ENCODE data around the gene LYRM9. TPM values are rescaled to one million over a fixed set of nuclear protein-coding genes. Genes with fewer than 3 reads are reported as not detected.

LYRM9 gene
- total and polyA plus RNA-seq, 2 of the 8 experiments (the other 6 are each of a cell fraction or from before 2014, with no cell fraction given) = 4.3 to 5.2 TPM

- Histone ChIP-seq H3K4me3 (ENCODE audit: extremely low read depth in 1 of 4, insufficient read depth in 2 of 4, low read depth in 3 of 4, low read length in 4 of 4) (no peak overlapping the region), H2BK15ac (ENCODE audit: low read length) (no peak overlapping the region), H2BK120ac (replicated peaks; ENCODE audit: low read depth, low read length) (no peak overlapping the region), H3K27ac (ENCODE audit: low read depth, low read length) (no peak overlapping the region), H3K4me2 (ENCODE audit: insufficient read depth in 1 of 2, low read depth in 2 of 2, low read length in 2 of 2) (no peak overlapping the region), H3K36me3 (ENCODE audit: control insufficient read depth in 2 of 4, insufficient read depth in 4 of 4, low read length in 3 of 4) (no peaks in the 10 kb centered on the region), H4K5ac (ENCODE audit: insufficient read length, low read depth, low read length) (no peak overlapping the region), H3K4me1 (replicated peaks in 1 of 4; ENCODE audit: control insufficient read depth in 3 of 4, insufficient read depth in 4 of 4, low read length in 3 of 4) (peaks cover 0 to 5% (median 2%) of the 10 kb centered on the region in 4 experiments; a peak in 3 of 7 replicates), H2BK12ac (ENCODE audit: low read depth, low read length) (no peak overlapping the region), H4K91ac (replicated peaks; ENCODE audit: insufficient read length, low read length) (no peak overlapping the region), H3K18ac (ENCODE audit: extremely low read depth, low read length) (no peak overlapping the region), H2AK5ac (ENCODE audit: low read depth, low read length) (no peak overlapping the region), H3K56ac (replicated peaks; ENCODE audit: insufficient read length, low read depth, low read length) (no peak overlapping the region), H3K9me3 (ENCODE audit: insufficient read depth in 2 of 2, low read depth in 1 of 2, low read length in 1 of 2) (no peaks in the 10 kb centered on the region), H2BK5ac (ENCODE audit: low read depth, low read length) (no peak overlapping the region), H3K79me1 (ENCODE audit: low read depth, low read length) (no peaks in the 10 kb centered on the region), H2BK20ac (ENCODE audit: low read length) (no peak overlapping the region), H4K8ac (ENCODE audit: extremely low read depth, insufficient read depth, low read length) (no peak overlapping the region), H3K23ac (ENCODE audit: insufficient read length) (no peak overlapping the region), H3K14ac (ENCODE audit: insufficient read length) (no peak overlapping the region), H2AFZ (ENCODE audit: low read length) (no peak overlapping the region), H3K23me2 (ENCODE audit: low read depth, low read length) (no peaks in the 10 kb centered on the region; the same call in 1 of the 2 replicates), H3K27me3 (replicated peaks in 1 of 4; ENCODE audit: control insufficient read depth in 3 of 4, extremely low read depth in 1 of 4, insufficient read depth in 3 of 4, low read length in 3 of 4) (peaks cover 3 to 19% (median 12%) of the 10 kb centered on the region in 4 experiments), H4K20me1 (replicated peaks in 1 of 2; ENCODE audit: control insufficient read depth in 1 of 2, insufficient read depth in 2 of 2, low read length in 2 of 2) (no peaks in the 10 kb centered on the region), H3K4ac (replicated peaks; ENCODE audit: insufficient read length, low read depth, low read length) (no peak overlapping the region), H3K9ac (replicated peaks in 1 of 4; ENCODE audit: extremely low read depth in 1 of 4, low read depth in 3 of 4, low read length in 3 of 4) (no peak overlapping the region), H3K79me2 (ENCODE audit: control insufficient read depth in 1 of 2, insufficient read depth in 2 of 2, low read length in 2 of 2) (no peaks in the 10 kb centered on the region)
- 86% methylated on average over 4 of the region's 4 CpGs; no CpG with 5 or more reads in 1 of the 2 experiments for WGBS, 2 experiments (ENCODE audit: extremely low coverage in 1 of 2, insufficient coverage in 1 of 2, insufficient read length in 1 of 2, insufficient replicate concordance in 2 of 2, low coverage in 1 of 2, low lambda C conversion rate in 2 of 2, missing lambda C conversion rate in 1 of 2)
- ChIA-PET POLR2A (ENCODE audit: partially characterized antibody) (no interaction called here), CTCF (ENCODE audit: partially characterized antibody) (interaction anchor here (0.6 to 1.5 kb wide), 2 partner anchors 23 to 107 kb away, joined by 3 read pairs; partner anchors contain the start of gene NOS2)
- no peak for FAIRE-seq
- peak; percentile 55; the same call in 1 of the 2 replicates for TF ChIP-seq YY1 (IDR thresholded peaks at IDR 0.05; ENCODE audit: low read depth, low read length)
- TF ChIP-seq TAF7 (optimal IDR thresholded peaks at IDR 0.05; ENCODE audit: borderline replicate concordance, low read depth, low read length) = no peak
- TF ChIP-seq CHD1 (IDR thresholded peaks at IDR 0.05; ENCODE audit: low read depth, low read length) = no peak
- TF ChIP-seq JUND (IDR thresholded peaks at IDR 0.05; ENCODE audit: low read length) = no peak
- TF ChIP-seq POU5F1 (IDR thresholded peaks at IDR 0.05; ENCODE audit: low read depth, low read length) = no peak
- TF ChIP-seq HDAC2 (IDR thresholded peaks at IDR 0.05; ENCODE audit: borderline replicate concordance in 1 of 2, low read depth in 2 of 2, low read length in 2 of 2) = no peak
- TF ChIP-seq RAD21 (IDR thresholded peaks at IDR 0.05 in 1 of 2, conservative IDR thresholded peaks at IDR 0.05 in 1 of 2; ENCODE audit: low read depth in 2 of 2, low read length in 2 of 2) = peak in 1 of 2 experiments; percentile 8; a peak in 1 of 4 replicates
- TF ChIP-seq SP4 (IDR thresholded peaks at IDR 0.05; ENCODE audit: low read length) = no peak
- no peak for DNase-seq (ENCODE audit: low read depth in 1 of 2, low spot score in 2 of 2)
Measured at GRCh38 chr17:27907976-27908558, 14.9 kb upstream of the LYRM9 start.

Measured in H1 (cell line).